HG02852 (cell line): ENCODE measurements around the gene KCNQ1.

Experiments used
- ATAC-seq: cut with Tn5 transposase; IDR thresholded peaks from one replicate; pipeline ENCODE4 v1.9.1; 2021; ENCODE audit warnings: mild to moderate bottlenecking, moderate library complexity; ENCODE audit not compliant: unreplicated experiment

Gene KCNQ1

DNA sequence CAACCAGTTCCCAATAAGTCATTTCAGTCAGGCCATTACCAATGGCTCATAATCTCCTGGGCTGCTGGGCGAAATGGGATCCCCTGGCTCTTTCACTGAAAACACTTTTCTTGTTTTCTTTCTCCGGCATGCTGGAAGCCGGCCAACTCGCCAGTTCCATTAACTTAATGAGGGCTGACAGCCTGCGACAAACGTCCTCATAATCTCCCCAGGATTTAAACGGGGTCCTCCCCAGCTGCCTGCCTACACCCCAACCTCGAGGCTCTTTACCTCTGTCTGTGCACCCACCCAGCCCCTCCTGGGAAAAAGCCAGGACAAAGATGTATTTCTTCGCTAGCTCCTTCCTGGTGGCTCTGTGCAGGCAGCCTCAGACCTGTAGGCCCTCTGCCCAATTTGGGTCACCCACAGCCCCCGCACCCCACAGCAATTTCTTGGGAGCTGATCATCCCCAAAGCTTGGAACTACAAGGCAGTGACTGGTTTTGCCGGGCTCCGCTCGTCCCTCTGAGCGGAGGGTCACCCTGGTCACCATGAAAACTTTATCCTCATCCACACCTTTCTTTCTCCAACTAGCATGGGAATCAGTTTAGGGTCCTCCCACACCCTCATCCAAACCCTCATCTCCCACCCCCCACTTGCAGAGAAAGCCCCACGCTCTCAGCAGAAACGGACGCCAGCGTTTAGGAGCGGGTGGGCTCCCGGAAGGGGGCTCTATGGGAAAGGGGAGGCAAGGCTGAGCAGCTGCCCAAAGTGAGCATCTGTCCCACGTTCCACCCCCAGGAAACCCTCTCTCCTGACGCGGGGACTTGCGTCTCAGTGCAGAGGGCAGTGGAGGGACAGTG is 306.1 kb downstream of the KCNQ1 start:
- ATAC-seq, result no peak

DNA sequence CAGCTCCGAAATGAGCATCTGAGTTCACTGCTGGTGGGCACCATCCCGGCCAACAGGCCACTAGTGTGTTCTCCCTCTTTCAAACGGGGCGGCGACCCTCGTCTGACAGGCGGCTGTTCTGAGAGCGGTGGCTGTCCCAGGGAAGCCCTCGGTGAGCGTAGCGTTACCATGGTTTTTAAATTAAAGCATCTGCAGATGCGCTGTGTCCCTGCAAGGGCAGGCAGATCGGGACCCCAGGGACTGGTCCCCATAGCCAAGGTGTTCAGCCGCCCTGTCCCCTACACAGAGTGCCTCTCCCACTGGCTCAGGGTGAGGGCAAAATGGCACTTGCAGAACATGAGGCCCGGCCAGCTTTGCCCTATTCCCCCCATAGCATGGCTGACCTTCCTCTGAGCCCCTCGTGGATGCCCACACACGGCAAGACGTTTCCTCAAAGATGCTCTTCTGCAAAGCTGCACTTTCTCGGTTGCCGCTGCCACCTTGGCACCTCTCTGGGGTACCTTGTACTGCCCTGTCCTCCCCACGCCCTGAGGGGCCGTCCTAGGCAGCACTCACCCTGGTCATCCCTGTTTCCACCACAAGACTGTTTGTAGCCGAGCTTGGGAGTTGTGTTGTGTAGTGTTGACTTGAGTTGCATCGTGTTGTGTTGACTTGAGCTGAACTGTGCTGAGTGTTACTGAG is 306.9 kb downstream of the KCNQ1 start:
- ATAC-seq, result no peak

DNA sequence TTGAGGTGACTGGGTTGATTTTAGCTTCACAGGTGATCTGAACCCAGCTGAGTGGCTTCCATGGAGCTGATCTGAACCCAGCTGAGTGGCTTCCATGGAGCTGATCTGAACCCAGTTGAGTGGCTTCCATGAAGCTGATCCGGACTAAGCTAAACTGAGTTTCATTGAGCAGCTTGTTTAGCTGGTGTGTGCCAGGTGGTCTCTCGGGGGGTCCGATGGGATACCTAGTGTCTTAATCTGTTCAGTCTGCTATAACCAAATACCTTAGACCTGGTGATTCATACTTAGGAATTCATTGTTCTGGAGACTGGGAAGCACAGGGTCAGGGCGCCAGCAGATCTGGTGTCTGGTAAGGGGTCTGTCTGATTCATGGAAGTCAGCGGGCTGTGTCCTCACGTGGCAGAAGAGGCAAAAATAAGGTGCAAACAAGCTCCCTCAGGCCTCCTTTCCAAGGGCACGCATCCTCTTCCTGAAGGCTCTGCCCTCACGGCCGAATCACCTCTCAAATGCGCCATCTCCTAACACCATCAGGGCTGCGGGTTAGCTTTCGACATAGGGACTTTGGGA is 307.5 kb downstream of the KCNQ1 start:
- no peak for ATAC-seq

DNA sequence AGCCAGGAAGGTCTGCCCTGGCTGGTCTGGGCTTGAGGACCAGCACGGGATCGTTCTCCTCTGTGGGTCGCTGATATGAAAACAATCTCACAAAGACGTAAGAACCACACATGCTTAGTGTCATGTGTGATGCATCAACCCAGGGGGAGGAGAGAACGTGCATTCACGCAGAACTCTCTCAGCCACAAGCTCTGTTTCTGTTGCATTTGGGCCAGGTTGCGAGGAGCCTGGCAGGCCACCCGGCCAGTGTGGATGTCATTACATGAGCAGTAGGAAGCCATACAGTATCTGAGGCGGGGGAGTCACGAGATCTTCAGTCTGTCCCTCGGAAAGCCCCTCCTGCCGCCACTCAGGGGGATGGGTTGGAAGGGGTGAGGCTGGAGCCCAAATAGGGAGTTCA is 308.1 kb downstream of the KCNQ1 start:
- no peak for ATAC-seq

DNA sequence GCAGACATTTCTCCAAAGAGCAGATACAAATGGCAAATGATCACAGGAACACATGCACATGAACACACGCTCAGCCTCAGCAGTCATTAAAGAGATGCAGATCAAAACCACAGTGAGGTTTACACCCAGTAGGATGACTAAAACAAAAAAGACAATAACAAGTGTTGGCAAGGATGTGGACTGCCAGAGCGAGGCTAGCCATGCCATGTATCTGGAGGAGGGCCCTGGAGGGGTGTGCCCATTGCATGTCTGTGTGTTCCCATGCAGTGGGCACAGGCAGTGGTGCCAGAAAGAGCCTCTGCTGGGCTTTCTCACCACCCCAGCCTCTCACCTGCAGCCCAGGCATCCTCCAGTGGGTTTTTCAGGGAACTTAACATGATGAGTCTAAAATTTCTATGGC is 309.2 kb downstream of the KCNQ1 start:
- no peak for ATAC-seq

DNA sequence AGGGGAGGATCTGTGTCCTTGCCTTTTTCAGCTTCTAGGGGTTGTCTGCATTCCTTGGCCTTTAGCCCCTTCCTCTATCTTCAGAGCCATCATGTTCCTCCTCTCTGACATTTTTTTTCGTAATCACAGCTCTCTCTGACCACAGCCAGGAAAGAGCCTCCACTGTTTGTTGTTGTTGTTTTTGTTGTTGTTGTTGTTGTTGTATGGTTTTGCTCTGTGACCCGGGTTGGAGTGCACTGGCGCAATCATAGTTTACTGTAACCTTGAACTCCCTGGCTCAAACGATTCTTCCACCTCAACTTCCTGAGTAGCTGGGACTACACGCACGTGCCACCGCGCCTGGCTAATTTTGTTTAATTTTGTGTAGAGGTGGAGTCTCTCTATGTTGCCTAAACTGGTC is 310.3 kb downstream of the KCNQ1 start:
- ATAC-seq, result no peak

DNA sequence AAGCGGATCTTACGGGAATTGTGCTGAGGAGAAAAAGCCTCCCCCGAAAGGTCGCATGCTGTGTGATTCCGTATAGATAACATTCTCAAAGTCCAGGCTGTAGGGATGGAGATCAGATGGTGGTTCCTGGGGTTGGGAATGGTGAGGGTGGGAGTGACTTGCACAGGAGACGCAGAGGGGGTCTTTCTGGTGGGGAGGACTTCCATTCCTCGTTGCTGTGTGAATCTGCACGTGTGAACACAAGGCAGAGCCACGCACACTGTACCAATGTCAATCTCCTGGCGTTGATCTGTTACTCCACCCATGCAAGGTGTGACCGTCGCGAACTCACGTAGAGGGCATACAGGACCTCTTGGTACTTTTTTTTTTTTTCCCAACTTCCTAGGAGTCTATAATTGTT is 313.9 kb downstream of the KCNQ1 start:
- no peak for ATAC-seq

DNA sequence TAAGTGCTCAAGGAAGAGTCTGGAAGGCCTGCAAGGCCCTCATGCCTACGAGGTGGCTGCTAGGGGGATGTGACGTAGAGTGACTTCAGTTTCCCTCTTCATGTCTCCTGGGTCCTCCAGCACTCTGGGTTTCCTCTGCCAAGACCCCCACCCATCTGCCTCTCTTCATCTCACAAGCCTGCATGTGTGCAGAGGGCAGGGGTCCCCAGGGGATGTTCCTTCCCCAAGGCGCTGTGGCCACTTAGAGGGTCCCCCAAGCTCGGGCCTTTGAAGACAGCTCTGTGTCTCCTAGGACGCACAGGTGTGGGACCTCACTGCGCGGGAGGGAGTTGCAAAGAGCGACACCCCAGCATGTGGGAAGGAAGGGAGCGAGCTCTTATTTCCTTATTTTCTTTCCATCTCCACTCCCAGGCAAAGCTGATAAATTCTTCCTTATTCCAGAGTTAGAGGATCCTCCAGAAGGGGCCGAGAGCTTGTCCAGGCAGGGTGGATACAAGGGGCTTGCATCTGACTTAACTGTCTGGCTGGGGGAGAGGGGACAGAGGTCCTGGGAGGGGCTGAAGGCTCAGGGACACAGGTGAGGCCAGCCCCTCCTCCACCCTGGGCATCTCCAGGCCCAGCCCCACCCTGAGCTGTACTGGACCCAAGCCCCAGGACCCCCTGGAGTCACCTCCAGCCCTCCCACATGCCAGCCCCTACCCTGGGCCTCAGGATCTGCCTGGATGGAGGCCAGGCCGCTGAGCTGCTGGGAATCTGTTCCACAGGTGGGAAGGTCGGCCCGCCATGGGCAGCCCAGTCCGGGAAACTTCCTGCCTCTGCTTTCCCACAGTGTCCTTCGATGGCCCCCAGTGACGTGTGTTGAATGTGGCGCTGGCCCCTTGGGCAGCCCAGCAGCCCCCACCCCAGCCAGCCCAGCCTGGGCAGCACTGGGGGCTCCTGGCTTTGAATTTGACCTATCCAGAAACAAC is 314.7 kb downstream of the KCNQ1 start:
- ATAC-seq, result no peak

DNA sequence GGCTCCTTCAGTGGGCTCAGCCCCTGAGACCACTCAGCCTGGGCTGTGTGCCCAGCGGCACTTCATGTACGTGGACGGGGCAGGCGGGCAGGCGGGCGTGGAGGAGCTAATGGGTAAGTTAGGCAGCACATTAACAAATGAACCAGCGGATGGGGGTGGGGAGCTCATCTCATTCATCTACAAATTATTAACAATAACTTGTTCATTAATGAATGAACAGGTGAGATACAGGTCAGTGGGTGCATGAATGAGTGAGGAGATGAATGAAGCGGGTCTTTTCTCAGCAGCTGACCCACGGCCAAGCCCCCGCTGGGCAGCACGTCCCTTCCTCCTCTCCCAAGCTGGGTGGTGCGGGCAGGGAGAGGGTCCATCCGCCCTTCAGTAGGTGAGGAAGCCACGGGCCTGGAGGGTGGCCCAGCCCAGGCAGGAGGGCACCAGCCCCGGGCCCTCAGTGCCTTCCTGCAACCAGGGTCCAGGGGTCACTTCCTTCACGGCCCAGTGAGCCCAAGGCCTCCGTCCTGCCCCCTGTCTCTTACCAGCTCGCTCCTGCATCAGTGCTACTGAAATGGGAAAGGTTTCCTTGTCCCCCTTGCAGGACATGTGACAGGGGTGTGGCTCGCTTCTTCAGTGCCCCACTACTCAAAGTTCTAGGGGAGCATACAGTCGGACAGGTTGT is 315.5 kb downstream of the KCNQ1 start:
- no peak for ATAC-seq

DNA sequence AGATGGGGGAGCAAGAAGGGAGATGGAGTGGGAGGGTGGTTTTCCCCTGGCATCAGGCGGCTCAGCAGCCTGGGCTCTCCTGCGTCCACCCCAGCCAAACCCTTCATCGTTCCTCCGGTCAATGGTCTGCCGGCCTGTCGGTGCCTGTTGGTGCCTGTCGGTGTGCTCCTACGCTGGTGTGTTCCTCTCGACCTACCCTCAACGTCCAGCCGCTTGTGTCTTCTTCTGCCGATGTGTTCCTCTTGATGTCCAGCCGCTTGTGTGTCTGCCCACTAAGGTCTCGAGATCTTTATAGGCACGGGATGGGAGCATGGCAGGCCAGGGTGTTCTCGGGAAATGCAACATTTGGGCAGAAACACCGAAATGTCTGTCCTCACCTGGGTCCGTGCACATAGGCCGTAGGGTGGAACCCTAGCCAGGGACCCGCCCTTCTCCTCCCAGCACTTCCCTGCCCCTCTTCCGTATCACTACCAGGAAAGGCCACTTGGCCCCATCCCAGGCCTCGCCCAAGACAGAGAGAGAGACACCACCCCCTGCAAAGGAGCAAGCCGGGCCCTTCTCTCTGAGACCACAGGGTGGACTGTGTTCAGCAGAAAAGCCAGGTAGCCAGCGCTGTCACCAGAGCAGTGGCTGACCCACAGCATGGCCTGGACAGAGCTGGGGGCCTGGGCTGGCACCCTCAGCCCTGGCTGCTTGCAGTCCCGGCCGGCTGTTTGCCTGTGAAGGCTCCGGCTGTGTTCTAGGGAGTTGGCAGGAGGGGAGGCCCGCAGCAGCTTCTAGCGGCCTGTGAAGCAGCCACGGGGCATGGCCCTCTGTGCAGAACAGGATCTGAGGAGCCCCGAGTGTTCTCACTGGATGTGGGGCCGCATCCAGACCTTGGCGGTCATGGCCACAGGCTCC is 316.6 kb downstream of the KCNQ1 start:
- no peak for ATAC-seq

DNA sequence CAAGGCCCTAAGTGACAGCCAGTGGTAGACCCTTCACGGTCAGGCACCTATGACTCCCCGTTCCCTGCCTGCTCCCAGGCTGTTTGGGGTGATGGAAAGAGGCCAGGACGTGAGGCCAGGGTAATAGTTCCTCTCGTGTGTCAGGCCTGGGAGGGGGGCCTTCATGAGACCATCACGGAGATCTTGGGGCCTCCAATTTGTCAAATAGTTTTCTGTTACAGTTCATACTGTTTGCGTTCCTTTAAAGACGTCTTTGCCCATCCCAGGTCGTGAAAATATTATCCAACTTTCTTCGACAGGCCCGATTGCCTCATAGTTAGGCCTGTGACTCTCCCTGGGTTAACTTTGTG is 317.2 kb downstream of the KCNQ1 start:
- ATAC-seq, result no peak

DNA sequence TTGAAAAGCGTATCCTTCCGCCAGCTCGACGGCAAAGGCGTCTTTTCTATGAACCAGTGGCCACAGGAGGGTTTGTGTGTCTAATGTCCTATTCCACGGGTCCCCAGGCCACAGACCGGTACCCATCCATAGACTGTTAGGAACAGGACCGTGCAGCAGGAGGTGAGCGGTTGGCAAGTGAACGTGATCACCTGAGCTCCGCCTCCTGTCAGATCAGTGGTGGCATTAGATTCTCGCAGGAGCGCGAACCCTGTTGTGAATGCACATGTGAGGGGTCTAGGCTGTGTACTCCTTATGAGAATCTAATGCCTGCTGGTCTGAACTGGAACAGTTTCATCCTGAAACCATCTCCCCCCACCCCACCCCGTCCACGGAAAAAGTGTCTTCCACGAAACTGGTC is 317.6 kb downstream of the KCNQ1 start:
- no peak for ATAC-seq

DNA sequence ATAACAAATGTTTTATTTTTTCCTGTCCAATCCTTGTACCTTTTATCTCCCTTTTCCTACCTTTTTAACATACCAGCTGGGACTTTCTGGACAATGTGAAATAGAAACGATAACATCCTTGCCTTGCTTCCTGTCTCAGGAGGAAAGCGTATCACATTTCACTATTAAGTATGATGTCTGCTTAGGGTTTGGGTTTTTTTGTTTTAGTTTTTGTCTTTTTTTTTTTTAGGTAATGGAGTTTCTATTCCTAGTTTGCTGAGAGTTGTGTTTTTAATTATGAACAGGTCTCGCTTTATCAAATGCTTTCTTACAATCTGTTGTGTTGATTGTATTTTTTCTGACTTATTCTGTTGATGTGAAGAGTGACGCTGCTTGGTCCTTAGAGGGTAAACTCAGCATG is 319.2 kb downstream of the KCNQ1 start:
- ATAC-seq, result no peak

DNA sequence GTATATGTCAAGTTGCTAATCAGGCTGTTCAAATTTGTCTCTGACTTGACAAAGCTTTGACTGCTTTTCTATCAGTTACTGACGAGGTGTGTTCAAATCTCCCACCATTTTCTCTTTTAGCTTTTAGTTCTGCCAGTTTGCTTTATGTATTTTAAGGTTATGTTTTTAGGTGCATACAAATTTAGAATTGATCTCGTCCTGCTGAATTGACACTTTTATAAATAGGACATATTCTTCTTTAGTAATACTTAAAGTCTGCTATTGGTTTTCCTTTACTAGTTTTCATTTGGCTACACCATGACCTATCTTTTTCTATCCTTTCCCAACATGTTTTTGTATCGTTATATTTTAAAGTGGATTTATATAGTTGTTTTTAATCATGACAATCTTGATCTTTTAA is 320.7 kb downstream of the KCNQ1 start:
- no peak for ATAC-seq

DNA sequence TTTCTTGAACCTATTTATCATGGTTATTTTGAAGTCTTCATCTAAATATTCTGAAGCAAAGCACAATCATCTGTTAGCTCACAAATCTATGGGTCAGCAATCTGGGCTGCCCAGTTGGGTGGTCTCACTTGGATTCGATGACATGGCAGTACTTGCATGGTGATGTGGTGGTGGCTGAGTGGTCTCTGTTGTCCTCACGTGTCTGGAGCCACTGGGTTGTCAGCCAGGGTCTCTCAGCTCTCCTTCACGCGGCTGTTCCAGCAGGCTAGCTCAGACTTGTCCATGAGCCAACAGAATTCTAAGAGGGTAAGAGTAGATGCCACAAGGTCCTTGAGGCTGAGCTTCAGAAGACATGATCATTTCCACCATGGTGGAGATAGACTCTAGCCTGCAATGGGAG is 321.4 kb downstream of the KCNQ1 start:
- no peak for ATAC-seq

DNA sequence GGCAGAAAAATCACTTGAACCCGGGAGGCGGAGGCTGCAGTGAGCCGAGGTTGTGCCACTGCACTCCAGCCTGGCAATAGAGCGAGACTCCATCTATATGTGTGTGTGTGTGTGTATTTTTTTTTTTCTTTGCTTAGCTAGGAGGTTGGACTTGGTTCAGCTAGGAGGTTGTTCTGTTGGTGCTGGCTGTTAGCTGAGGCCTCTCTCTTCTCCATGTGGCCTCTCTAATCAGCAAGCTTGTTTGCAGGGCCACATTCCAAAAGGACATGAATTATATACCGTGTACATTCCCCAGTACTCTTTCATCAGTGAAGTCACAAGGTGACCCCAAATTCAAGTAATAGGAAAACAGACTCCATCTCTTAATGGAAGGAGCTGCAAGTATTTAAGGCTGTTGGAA is 322.3 kb downstream of the KCNQ1 start:
- no peak for ATAC-seq

DNA sequence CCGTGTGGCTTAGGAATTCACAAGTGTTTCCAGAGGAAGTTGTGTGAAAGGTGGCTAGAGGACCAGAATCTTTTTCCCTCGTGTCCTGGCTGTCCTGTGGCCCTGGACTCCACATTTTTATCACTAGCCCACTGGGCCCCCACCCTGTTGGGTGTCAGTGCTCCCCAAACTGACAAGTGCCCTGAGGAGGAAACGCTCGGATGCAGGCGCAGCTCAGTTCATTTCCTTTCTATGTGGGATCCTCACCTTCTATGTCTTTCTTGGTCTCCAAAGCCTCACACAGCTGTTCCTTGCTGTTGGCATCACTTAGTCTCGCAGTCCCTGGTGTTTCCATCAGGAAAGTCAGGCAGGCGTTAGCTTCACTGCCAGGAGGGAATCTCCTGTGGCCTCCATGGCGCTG is 323.0 kb downstream of the KCNQ1 start:
- ATAC-seq, result no peak

DNA sequence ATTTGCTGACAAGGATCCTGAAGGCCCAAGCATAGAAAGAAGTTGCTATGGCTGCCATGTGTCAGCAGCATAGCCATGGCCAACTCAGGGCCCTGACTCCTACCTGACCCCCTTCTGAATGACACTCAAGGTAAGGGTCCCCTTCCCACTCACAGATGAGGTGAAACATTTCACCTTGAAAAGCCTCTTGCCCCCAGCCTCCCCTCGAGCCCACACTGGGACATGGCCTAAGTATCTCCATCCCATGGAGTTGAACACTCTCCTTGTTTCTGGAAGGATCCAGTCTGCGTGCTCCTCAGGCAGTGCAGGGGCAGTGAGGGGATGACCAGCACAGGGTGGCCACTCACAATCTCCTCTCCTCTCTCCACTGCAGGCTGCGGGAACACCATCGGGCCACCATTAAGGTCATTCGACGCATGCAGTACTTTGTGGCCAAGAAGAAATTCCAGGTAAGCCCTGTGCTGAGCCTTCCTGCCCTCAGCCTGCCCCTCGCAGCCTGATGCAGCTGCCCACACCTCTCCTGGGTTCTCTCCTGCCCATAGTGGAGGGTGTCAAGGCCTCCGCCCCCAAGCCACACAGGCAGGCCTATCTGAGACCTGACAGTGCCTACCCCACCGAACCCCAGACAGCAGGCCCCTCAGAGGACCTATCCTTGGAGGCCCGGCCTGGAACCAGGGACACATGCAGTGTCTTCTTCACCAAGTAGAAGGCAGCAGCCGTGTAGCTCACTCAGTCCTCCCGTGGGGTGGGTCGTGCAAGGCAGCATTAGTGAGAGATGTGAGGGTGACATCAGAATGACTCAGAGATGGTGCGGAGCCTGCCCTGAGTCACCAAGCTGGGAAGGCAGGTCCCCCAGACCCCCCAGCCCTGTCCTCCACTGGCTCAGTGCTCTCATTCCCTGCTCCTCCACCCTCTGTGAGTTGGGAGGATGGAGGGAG is 323.9 kb downstream of the KCNQ1 start:
- ATAC-seq, result no peak
